Loucy (cell line): ENCODE results near the gene C10orf71.

Source experiments
- EZH2phosphoT487 ChIP-seq: fragments of 200-600 bp; IDR thresholded peaks from 2 replicates; pipeline ENCODE4 v1.6.1; 2018; ENCODE audit warnings: antibody characterized with exemption, mild to moderate bottlenecking, moderate library complexity, borderline replicate concordance
- TF ChIP-seq, protein P1 (sequence below): fragments of 200-600 bp; sonication (generic); conservative IDR thresholded peaks from 2 replicates; pipeline ENCODE4 v1.5.1; 2014; ENCODE audit warnings: mild to moderate bottlenecking, antibody characterized with exemption, low read length

DNA sequence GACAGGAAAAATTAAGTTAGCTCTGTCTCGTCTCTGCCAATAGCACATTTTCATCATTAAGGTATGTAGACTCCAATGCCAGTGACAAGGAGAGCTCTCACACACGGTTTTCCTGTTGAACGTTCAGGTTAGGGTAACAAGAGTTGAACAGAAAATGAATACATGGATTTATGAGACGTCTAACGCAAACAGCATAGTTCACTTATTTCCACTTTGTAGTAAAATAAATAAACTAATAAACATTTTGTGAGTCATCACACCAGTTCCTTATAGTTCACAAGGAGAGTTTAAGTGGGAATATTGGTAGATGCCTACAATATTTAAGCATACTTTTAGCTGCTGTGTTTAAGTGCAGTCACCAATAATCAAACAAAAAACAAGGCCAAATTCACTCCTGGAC is 75.8 kb downstream of the C10orf71 start:
- TF ChIP-seq, protein P1, sequence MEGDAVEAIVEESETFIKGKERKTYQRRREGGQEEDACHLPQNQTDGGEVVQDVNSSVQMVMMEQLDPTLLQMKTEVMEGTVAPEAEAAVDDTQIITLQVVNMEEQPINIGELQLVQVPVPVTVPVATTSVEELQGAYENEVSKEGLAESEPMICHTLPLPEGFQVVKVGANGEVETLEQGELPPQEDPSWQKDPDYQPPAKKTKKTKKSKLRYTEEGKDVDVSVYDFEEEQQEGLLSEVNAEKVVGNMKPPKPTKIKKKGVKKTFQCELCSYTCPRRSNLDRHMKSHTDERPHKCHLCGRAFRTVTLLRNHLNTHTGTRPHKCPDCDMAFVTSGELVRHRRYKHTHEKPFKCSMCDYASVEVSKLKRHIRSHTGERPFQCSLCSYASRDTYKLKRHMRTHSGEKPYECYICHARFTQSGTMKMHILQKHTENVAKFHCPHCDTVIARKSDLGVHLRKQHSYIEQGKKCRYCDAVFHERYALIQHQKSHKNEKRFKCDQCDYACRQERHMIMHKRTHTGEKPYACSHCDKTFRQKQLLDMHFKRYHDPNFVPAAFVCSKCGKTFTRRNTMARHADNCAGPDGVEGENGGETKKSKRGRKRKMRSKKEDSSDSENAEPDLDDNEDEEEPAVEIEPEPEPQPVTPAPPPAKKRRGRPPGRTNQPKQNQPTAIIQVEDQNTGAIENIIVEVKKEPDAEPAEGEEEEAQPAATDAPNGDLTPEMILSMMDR, result no peak
- no peak for TF ChIP-seq EZH2phosphoT487
